Breast epithelium (tissue), 3 donors: Measurements from ENCODE around the gene TMTC1.

Experiments
- CTCF ChIP-seq, 3 donors: fragments of 450-650 bp; IDR thresholded peaks; one replicate each; pipeline ENCODE4 v1.5.1; 2016 to 2017; ENCODE audit warnings: antibody characterized with exemption in 3 of 3, mild to moderate bottlenecking in 3 of 3, moderate library complexity in 3 of 3
- POLR2A ChIP-seq: fragments of 450-650 bp; IDR thresholded peaks from one replicate; pipeline ENCODE4 v1.6.1; 2016; ENCODE audit warnings: antibody characterized with exemption, mild to moderate bottlenecking, moderate library complexity

DNA sequence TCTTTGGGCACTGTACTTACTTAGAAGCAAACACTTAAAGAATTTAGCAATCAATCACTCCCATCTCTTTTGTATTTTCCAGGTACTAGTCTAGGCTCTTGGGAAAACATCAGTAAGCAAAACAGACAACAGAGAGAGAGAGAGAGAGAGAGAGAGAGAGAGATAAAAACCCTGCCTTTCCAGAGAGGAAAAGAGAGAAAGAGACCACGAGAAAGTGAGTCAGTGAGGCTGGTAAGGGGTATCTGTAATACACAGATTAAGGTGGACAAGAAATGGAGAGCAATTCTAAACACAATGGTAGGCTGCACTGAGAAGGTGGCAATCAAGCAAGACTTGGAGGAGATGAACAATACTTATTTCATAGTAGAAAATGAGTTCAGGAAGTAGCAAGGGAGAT lies 166.3 kb downstream of the TMTC1 start:
- TF ChIP-seq POLR2A (no peak), CTCF (IDR thresholded peaks at IDR 0.05) (no peak)
